GM12878 (cell line): ENCODE results near the gene SPTSSB. TPM values are rescaled to one million over a fixed set of nuclear protein-coding genes. Genes with fewer than 3 reads are reported as not detected.

Experiments used
- ATAC-seq: fragments of 200-7000 bp; cut with Tn5 transposase; 3 replicates; pipeline ENCODE4 v1.9.1; 2020; ENCODE audit warnings: mild to moderate bottlenecking, moderate library complexity
- BruUV-seq: library from RNA; stranded (reverse); fragments of 400-500 nt; replicated peaks from 2 replicates; lab custom pipeline; 2021; lab: Mats Ljungman, UMichigan
- CTCF ChIA-PET: fragments of 300-600 bp; sonication (Branson Sonifier 250); formaldehyde crosslinking; extraction: SDS; loops from one replicate; lab custom pipeline; 2021; ENCODE audit warnings: inconsistent platforms; lab: Yijun Ruan, JAX
- POLR2A ChIA-PET: fragments of 350-600 bp; formaldehyde crosslinking; extraction: SDS; loops from one replicate; lab custom pipeline; 2021; ENCODE audit warnings: inconsistent platforms; lab: Charles Lee
- RAD21 ChIA-PET: fragments of 300-600 bp; sonication (Branson Sonifier 250); formaldehyde crosslinking; loops from one replicate; lab custom pipeline; 2023; ENCODE audit warnings: antibody characterized with exemption; ENCODE audit not compliant: unreplicated experiment; lab: Charles Lee
- SMC1A ChIA-PET: fragments of 300-600 bp; sonication (Branson Sonifier 250); formaldehyde crosslinking; loops from one replicate; lab custom pipeline; 2023; ENCODE audit not compliant: unreplicated experiment, uncharacterized antibody; lab: Charles Lee
- DNase-seq: peaks from one replicate; pipeline ENCODE4 v3.0.0-alpha.2; 2011; ENCODE audit warnings: low read depth, low spot score
- FAIRE-seq: peaks from 3 replicates; lab custom pipeline; 2011; peaks lifted over from hg19 to GRCh38; lab: Jason Lieb, UNC
- H2AFZ ChIP-seq: 2 replicates; pipeline ENCODE4 v1.6.0; 2011; ENCODE audit warnings: low read depth, low read length, control low read depth; ENCODE audit not compliant: control insufficient read depth
- H3K27ac ChIP-seq: 2 replicates; pipeline ENCODE4 v1.5.1; 2011; ENCODE audit warnings: control low read depth; ENCODE audit not compliant: control insufficient read depth, insufficient read depth
- H3K27me3 ChIP-seq, 2 experiments: replicated peaks in 1 of 2; 2 replicates each; pipeline versions ENCODE4 v1.6.0 to v1.6.1; 2011; ENCODE audit warnings: low read length in 1 of 2; ENCODE audit not compliant: control insufficient read depth in 2 of 2, insufficient read depth in 2 of 2
- H3K36me3 ChIP-seq, 2 experiments: 2 replicates each; pipeline ENCODE4 v1.5.1; 2011; ENCODE audit warnings: low read length in 1 of 2; ENCODE audit not compliant: control insufficient read depth in 2 of 2, insufficient read depth in 2 of 2
- H3K4me1 ChIP-seq: 2 replicates; pipeline ENCODE4 v1.6.1; 2011; ENCODE audit warnings: mild to moderate bottlenecking, low read length, moderate library complexity, mixed read lengths; ENCODE audit not compliant: control insufficient read depth, insufficient read depth
- H3K4me2 ChIP-seq: 2 replicates; pipeline ENCODE4 v1.6.0; 2011; ENCODE audit warnings: control low read depth; ENCODE audit not compliant: control insufficient read depth, insufficient read depth
- H3K4me3 ChIP-seq: fragments of 200-600 bp; sonication (generic); 2 replicates; pipeline ENCODE4 v1.5.1; 2016
- H3K79me2 ChIP-seq: 2 replicates; pipeline ENCODE4 v1.6.0; 2011; ENCODE audit warnings: low read length; ENCODE audit not compliant: control insufficient read depth, insufficient read depth
- H3K9ac ChIP-seq: 2 replicates; pipeline ENCODE4 v1.8.0; 2011; ENCODE audit warnings: low read length, control low read depth, mixed read lengths; ENCODE audit not compliant: control insufficient read depth, insufficient read depth
- H3K9me3 ChIP-seq: replicated peaks from 3 replicates; pipeline ENCODE4 v1.5.1; 2011; ENCODE audit warnings: mild to moderate bottlenecking, low read length; ENCODE audit not compliant: control insufficient read depth, insufficient read depth
- H4K20me1 ChIP-seq: 2 replicates; pipeline ENCODE4 v1.6.0; 2011; ENCODE audit not compliant: control insufficient read depth, insufficient read depth
- DPF2 ChIP-seq: fragments of 450-650 bp; IDR thresholded peaks from 2 replicates; pipeline ENCODE4 v1.6.1; 2017; ENCODE audit warnings: mild to moderate bottlenecking
- EGR1 ChIP-seq, 2 experiments: IDR thresholded peaks; 1 replicate in 1 of 2; 2 replicates in 1 of 2; pipeline ENCODE4 v1.6.1; 2011 to 2012; ENCODE audit warnings: low read depth in 2 of 2, low read length in 2 of 2, borderline replicate concordance in 1 of 2, mild to moderate bottlenecking in 1 of 2, moderate library complexity in 1 of 2
- KDM1A ChIP-seq: fragments of 200-600 bp; sonication (generic); IDR thresholded peaks from 2 replicates; pipeline ENCODE4 v1.6.1; 2016; ENCODE audit warnings: borderline replicate concordance
- NFIC ChIP-seq: IDR thresholded peaks from 2 replicates; pipeline ENCODE4 v1.6.1; 2012; ENCODE audit warnings: low read depth, mild to moderate bottlenecking, inconsistent platforms, low read length, moderate library complexity
- PBX3 ChIP-seq: IDR thresholded peaks from 2 replicates; pipeline ENCODE4 v1.6.1; 2011; ENCODE audit warnings: mild to moderate bottlenecking, low read depth, low read length, moderate library complexity; ENCODE audit not compliant: insufficient replicate concordance
- RB1 ChIP-seq: fragments of 450-650 bp; formaldehyde crosslinking; IDR thresholded peaks from 2 replicates; pipeline ENCODE4 v1.6.1; 2017; ENCODE audit warnings: mild to moderate bottlenecking, borderline replicate concordance
- RFX5 ChIP-seq: IDR thresholded peaks from 2 replicates; pipeline ENCODE4 v1.6.1; 2011; ENCODE audit warnings: low read depth, low read length, improper control_type of control experiment
- SREBF1 ChIP-seq: IDR thresholded peaks from 2 replicates; pipeline ENCODE4 v1.6.1; 2012; ENCODE audit warnings: mild to moderate bottlenecking, low read length
- ZBED1 ChIP-seq: IDR thresholded peaks from 2 replicates; pipeline ENCODE4 v1.6.1; 2016; ENCODE audit warnings: borderline replicate concordance
- ZNF274 ChIP-seq: IDR thresholded peaks from one replicate; pipeline ENCODE4 v1.8.0; 2011; ENCODE audit not compliant: insufficient read length, insufficient read depth
- ZZZ3 ChIP-seq: IDR thresholded peaks from 2 replicates; pipeline ENCODE4 v1.6.1; 2011; ENCODE audit warnings: low read depth; ENCODE audit not compliant: control insufficient read depth, insufficient read length
- WGBS: methylation state at CpG from one replicate; pipeline ENCODE4 v1.1.6; 2016; ENCODE audit warnings: low lambda C conversion rate; ENCODE audit not compliant: insufficient replicate concordance, insufficient coverage; ENCODE audit errors: missing lambda C conversion rate; 5-methylcytosine and 5-hydroxymethylcytosine counted together
- in situ Hi-C: fragments of 300-500 bp; cut with MboI; formaldehyde crosslinking; loops from 9 replicates; pipeline ENCODE4 v1.14.3; 2018; ENCODE audit warnings: mixed read lengths
- intact Hi-C: fragments of 100-400 bp; cut with micrococcal nuclease; formaldehyde crosslinking; loops from one replicate; pipeline ENCODE4 v1.14.2; 2022; ENCODE audit not compliant: unreplicated experiment
- polyA plus RNA-seq, 11 experiments: library from polyadenylated mRNA; depleted of rRNA in 4 of 11; unstranded in 6 of 11; stranded (reverse) in 5 of 11; fragments of >200 nt; fragmentation: Nextera tagmentation in 4 of 11; fragmentation: Illumina TruSeq in 1 of 11; extraction: Ambion mirVana in 4 of 11; extraction: Trizol in 1 of 11; gene quantifications; 1 replicate in 1 of 11; 2 replicates in 10 of 11; pipeline versions ENCODE4 v1.2.1 to v1.2.3, GENCODE V29; 2011 to 2016; ENCODE audit warnings: inconsistent platforms in 2 of 11, missing spikeins in 2 of 11, low read depth in 1 of 11
- total RNA-seq, 4 experiments: library from RNA; depleted of rRNA in 3 of 4; stranded (reverse); fragments of >200 nt in 3 of 4; fragmentation: Illumina TruSeq in 1 of 4; extraction: Trizol in 1 of 4; gene quantifications; 2 replicates each; pipeline versions ENCODE4 v1.2.1 to v1.2.3, GENCODE V29; 2013 to 2021
- TF ChIP-seq, protein P1 (sequence below): IDR thresholded peaks from 2 replicates; pipeline ENCODE4 v1.6.1; 2012; ENCODE audit warnings: improper control_type of control experiment, low read depth, low read length; ENCODE audit not compliant: insufficient replicate concordance
- TF ChIP-seq, protein P2 (sequence below): fragments of 450-650 bp; formaldehyde crosslinking; IDR thresholded peaks from 2 replicates; pipeline ENCODE4 v1.5.0; 2022; ENCODE audit warnings: mild to moderate bottlenecking, missing genetic modification characterization

Gene SPTSSB
- total and polyA plus RNA-seq, 10 of the 15 experiments (the other 5 are each of a cell fraction or from before 2014, with no cell fraction given): 0.19 to 30.6 (median 0.91) TPM

GRCh38 chr3:161413127-161413854 lies 42.0 kb upstream of the SPTSSB start:
- FAIRE-seq (no peak), ATAC-seq (peak; percentile 62), DNase-seq (no peak)
- Histone ChIP-seq H3K79me2 (no peaks in the 10 kb centered on the region), H4K20me1 (no peaks in the 10 kb centered on the region), H3K9ac (no peak overlapping the region), H3K9me3 (no peaks in the 10 kb centered on the region; the same call in 2 of the 3 replicates), H3K4me1 (peaks cover 4% of the 10 kb centered on the region; the same call in 1 of the 2 replicates), H3K27ac (no peak overlapping the region), H3K27me3 (no peaks in the 10 kb centered on the region), H3K4me3 (no peak overlapping the region), H2AFZ (no peak overlapping the region), H3K36me3 (no peaks in the 10 kb centered on the region), H3K4me2 (no peak overlapping the region)
- SMC1A ChIA-PET: interaction anchor here (0.8 to 1.6 kb wide), 6 partner anchors 9 to 457 kb away, joined by 3 to 7 read pairs (median 5); no protein-coding TSS in a partner anchor
- RAD21 ChIA-PET: interaction anchor here (1.4 kb wide), 1 partner anchor 138 kb away, joined by 7 read pairs; no protein-coding TSS in a partner anchor
- WGBS: 0% methylated on average over 2 of the region's 2 CpGs
- CTCF ChIA-PET: interaction anchor here (1.0 to 2.1 kb wide), 5 partner anchors 12 to 146 kb away, joined by 3 to 17 read pairs (median 4); no protein-coding TSS in a partner anchor
- no TSS peak for BruUV-seq
- POLR2A ChIA-PET: no interaction called here
- in situ Hi-C loops: loop anchor here (5.0 kb wide), 1 partner anchor 141 kb away; no protein-coding TSS in a partner anchor
- intact Hi-C loops: no loop called here
- TF ChIP-seq SREBF1: no peak
- no peak for TF ChIP-seq RB1
- TF ChIP-seq ZNF274: no peak
- no peak for TF ChIP-seq NFIC
- no peak for TF ChIP-seq PBX3
- TF ChIP-seq EGR1 (IDR thresholded peaks at IDR 0.05; ENCODE audit: borderline replicate concordance in 1 of 2, low read depth in 2 of 2, low read length in 2 of 2): no peak
- TF ChIP-seq ZBED1: no peak
- TF ChIP-seq DPF2: no peak
- no peak for TF ChIP-seq RFX5
- TF ChIP-seq ZZZ3: no peak
- TF ChIP-seq, protein P1, sequence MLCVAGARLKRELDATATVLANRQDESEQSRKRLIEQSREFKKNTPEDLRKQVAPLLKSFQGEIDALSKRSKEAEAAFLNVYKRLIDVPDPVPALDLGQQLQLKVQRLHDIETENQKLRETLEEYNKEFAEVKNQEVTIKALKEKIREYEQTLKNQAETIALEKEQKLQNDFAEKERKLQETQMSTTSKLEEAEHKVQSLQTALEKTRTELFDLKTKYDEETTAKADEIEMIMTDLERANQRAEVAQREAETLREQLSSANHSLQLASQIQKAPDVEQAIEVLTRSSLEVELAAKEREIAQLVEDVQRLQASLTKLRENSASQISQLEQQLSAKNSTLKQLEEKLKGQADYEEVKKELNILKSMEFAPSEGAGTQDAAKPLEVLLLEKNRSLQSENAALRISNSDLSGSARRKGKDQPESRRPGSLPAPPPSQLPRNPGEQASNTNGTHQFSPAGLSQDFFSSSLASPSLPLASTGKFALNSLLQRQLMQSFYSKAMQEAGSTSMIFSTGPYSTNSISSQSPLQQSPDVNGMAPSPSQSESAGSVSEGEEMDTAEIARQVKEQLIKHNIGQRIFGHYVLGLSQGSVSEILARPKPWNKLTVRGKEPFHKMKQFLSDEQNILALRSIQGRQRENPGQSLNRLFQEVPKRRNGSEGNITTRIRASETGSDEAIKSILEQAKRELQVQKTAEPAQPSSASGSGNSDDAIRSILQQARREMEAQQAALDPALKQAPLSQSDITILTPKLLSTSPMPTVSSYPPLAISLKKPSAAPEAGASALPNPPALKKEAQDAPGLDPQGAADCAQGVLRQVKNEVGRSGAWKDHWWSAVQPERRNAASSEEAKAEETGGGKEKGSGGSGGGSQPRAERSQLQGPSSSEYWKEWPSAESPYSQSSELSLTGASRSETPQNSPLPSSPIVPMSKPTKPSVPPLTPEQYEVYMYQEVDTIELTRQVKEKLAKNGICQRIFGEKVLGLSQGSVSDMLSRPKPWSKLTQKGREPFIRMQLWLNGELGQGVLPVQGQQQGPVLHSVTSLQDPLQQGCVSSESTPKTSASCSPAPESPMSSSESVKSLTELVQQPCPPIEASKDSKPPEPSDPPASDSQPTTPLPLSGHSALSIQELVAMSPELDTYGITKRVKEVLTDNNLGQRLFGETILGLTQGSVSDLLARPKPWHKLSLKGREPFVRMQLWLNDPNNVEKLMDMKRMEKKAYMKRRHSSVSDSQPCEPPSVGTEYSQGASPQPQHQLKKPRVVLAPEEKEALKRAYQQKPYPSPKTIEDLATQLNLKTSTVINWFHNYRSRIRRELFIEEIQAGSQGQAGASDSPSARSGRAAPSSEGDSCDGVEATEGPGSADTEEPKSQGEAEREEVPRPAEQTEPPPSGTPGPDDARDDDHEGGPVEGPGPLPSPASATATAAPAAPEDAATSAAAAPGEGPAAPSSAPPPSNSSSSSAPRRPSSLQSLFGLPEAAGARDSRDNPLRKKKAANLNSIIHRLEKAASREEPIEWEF: no peak
- TF ChIP-seq, protein P2, sequence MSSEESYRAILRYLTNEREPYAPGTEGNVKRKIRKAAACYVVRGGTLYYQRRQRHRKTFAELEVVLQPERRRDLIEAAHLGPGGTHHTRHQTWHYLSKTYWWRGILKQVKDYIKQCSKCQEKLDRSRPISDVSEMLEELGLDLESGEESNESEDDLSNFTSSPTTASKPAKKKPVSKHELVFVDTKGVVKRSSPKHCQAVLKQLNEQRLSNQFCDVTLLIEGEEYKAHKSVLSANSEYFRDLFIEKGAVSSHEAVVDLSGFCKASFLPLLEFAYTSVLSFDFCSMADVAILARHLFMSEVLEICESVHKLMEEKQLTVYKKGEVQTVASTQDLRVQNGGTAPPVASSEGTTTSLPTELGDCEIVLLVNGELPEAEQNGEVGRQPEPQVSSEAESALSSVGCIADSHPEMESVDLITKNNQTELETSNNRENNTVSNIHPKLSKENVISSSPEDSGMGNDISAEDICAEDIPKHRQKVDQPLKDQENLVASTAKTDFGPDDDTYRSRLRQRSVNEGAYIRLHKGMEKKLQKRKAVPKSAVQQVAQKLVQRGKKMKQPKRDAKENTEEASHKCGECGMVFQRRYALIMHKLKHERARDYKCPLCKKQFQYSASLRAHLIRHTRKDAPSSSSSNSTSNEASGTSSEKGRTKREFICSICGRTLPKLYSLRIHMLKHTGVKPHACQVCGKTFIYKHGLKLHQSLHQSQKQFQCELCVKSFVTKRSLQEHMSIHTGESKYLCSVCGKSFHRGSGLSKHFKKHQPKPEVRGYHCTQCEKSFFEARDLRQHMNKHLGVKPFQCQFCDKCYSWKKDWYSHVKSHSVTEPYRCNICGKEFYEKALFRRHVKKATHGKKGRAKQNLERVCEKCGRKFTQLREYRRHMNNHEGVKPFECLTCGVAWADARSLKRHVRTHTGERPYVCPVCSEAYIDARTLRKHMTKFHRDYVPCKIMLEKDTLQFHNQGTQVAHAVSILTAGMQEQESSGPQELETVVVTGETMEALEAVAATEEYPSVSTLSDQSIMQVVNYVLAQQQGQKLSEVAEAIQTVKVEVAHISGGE (CRISPR knock-in tag): no peak
- TF ChIP-seq KDM1A: no peak
